H1 (cell line): ENCODE results near the gene PLCB1. TPM values are rescaled to one million over a fixed set of nuclear protein-coding genes. Genes with fewer than 3 reads are reported as not detected.

Experiments
- CTCF ChIA-PET: fragments of 300-600 bp; sonication (Branson Sonifier 250); formaldehyde crosslinking; loops from one replicate; lab custom pipeline; 2021; ENCODE audit not compliant: partially characterized antibody; lab: Charles Lee
- POLR2A ChIA-PET: fragments of 300-600 bp; sonication (Branson Sonifier 250); formaldehyde crosslinking; loops from one replicate; lab custom pipeline; 2021; ENCODE audit warnings: inconsistent platforms; ENCODE audit not compliant: partially characterized antibody; lab: Charles Lee
- DNase-seq, 2 experiments: peaks; one replicate each; pipeline versions ENCODE4 v3.0.0 to v3.0.0-alpha.2; 2010 to 2022; ENCODE audit warnings: low spot score in 2 of 2, low read depth in 1 of 2, mixed read lengths in 1 of 2
- FAIRE-seq: peaks from 2 replicates; lab custom pipeline; 2011; peaks lifted over from hg19 to GRCh38; lab: Jason Lieb, UNC
- H2AFZ ChIP-seq: 2 replicates; pipeline ENCODE4 v1.8.1; 2012; ENCODE audit warnings: low read length, inconsistent platforms
- H2AK5ac ChIP-seq: 2 replicates; pipeline ENCODE4 v1.6.1; 2013; ENCODE audit warnings: low read depth, low read length
- H2BK120ac ChIP-seq: replicated peaks from 2 replicates; pipeline ENCODE3; 2013; ENCODE audit warnings: low read depth, low read length, inconsistent platforms
- H2BK12ac ChIP-seq: 2 replicates; pipeline ENCODE4 v1.6.1; 2013; ENCODE audit warnings: low read depth, low read length
- H2BK15ac ChIP-seq: 2 replicates; pipeline ENCODE4 v1.6.1; 2013; ENCODE audit warnings: low read length
- H2BK20ac ChIP-seq: 2 replicates; pipeline ENCODE4 v1.6.1; 2013; ENCODE audit warnings: low read length
- H2BK5ac ChIP-seq: 2 replicates; pipeline ENCODE4 v1.6.1; 2013; ENCODE audit warnings: low read depth, low read length
- H3K14ac ChIP-seq: 2 replicates; pipeline ENCODE4 v1.6.1; 2013; ENCODE audit warnings: inconsistent platforms; ENCODE audit not compliant: insufficient read length
- H3K18ac ChIP-seq: 2 replicates; pipeline ENCODE4 v1.6.1; 2013; ENCODE audit warnings: low read length; ENCODE audit errors: extremely low read depth
- H3K23ac ChIP-seq: 2 replicates; pipeline ENCODE4 v1.6.1; 2013; ENCODE audit warnings: inconsistent platforms; ENCODE audit not compliant: insufficient read length
- H3K23me2 ChIP-seq: 2 replicates; pipeline ENCODE4 v1.6.1; 2013; ENCODE audit warnings: low read depth, low read length
- H3K27ac ChIP-seq: 2 replicates; pipeline ENCODE4 v1.6.1; 2011; ENCODE audit warnings: low read depth, low read length, inconsistent platforms
- H3K27me3 ChIP-seq, 4 experiments: replicated peaks in 1 of 4; 1 replicate in 1 of 4; 2 replicates in 3 of 4; pipeline versions ENCODE4 v1.6.1 to v1.8.1; 2011 to 2013; ENCODE audit warnings: low read length in 3 of 4, mild to moderate bottlenecking in 3 of 4, inconsistent platforms in 2 of 4, mixed read lengths in 2 of 4, moderate library complexity in 1 of 4; ENCODE audit not compliant: control insufficient read depth in 3 of 4, insufficient read depth in 3 of 4; ENCODE audit errors: extremely low read depth in 1 of 4
- H3K36me3 ChIP-seq, 4 experiments: 2 replicates each; pipeline versions ENCODE4 v1.6.1 to v1.8.1; 2011 to 2013; ENCODE audit warnings: mild to moderate bottlenecking in 4 of 4, low read length in 3 of 4, moderate library complexity in 2 of 4, control low read depth in 1 of 4, inconsistent platforms in 1 of 4; ENCODE audit not compliant: insufficient read depth in 4 of 4, control insufficient read depth in 2 of 4
- H3K4ac ChIP-seq: replicated peaks from 2 replicates; pipeline ENCODE3; 2013; ENCODE audit warnings: low read length, low read depth, mixed read lengths, inconsistent platforms; ENCODE audit not compliant: insufficient read length
- H3K4me1 ChIP-seq, 4 experiments: replicated peaks in 1 of 4; 1 replicate in 1 of 4; 2 replicates in 3 of 4; pipeline versions ENCODE4 v1.6.1 to v1.8.1; 2011 to 2013; ENCODE audit warnings: low read length in 3 of 4, inconsistent platforms in 2 of 4, mixed read lengths in 1 of 4; ENCODE audit not compliant: insufficient read depth in 4 of 4, control insufficient read depth in 3 of 4
- H3K4me2 ChIP-seq, 2 experiments: 2 replicates each; pipeline versions ENCODE4 v1.6.1 to v1.8.1; 2011 to 2013; ENCODE audit warnings: low read depth in 2 of 2, low read length in 2 of 2, control low read depth in 1 of 2, inconsistent platforms in 1 of 2, mild to moderate bottlenecking in 1 of 2; ENCODE audit not compliant: insufficient read depth in 1 of 2
- H3K4me3 ChIP-seq, 4 experiments: fragments of 200-600, 300-600 bp in 1 of 4; sonication (generic), shearing (Covaris generic), sonication (Bioruptor Twin) in 1 of 4; 2 replicates each; pipeline versions ENCODE4 v1.5.1 to v1.8.1; 2011 to 2016; ENCODE audit warnings: low read length in 4 of 4, low read depth in 3 of 4, control low read depth in 2 of 4, inconsistent platforms in 2 of 4, mild to moderate bottlenecking in 2 of 4, mixed read lengths in 1 of 4, moderate library complexity in 1 of 4; ENCODE audit not compliant: insufficient read depth in 2 of 4; ENCODE audit errors: extremely low read depth in 1 of 4
- H3K56ac ChIP-seq: replicated peaks from 2 replicates; pipeline ENCODE3; 2013; ENCODE audit warnings: low read depth, mild to moderate bottlenecking, mixed read lengths, low read length, inconsistent platforms; ENCODE audit not compliant: insufficient read length
- H3K79me1 ChIP-seq: 2 replicates; pipeline ENCODE4 v1.6.1; 2013; ENCODE audit warnings: low read depth, low read length, control low read depth
- H3K79me2 ChIP-seq, 2 experiments: 2 replicates each; pipeline versions ENCODE4 v1.6.1 to v1.8.1; 2012 to 2013; ENCODE audit warnings: low read length in 2 of 2, mild to moderate bottlenecking in 2 of 2, inconsistent platforms in 1 of 2; ENCODE audit not compliant: insufficient read depth in 2 of 2, control insufficient read depth in 1 of 2
- H3K9ac ChIP-seq, 4 experiments: replicated peaks in 1 of 4; 1 replicate in 1 of 4; 2 replicates in 3 of 4; pipeline versions ENCODE4 v1.6.1 to v1.8.1; 2011 to 2013; ENCODE audit warnings: low read depth in 3 of 4, low read length in 3 of 4, control low read depth in 2 of 4, mild to moderate bottlenecking in 2 of 4, moderate library complexity in 2 of 4, inconsistent platforms in 1 of 4; ENCODE audit errors: extremely low read depth in 1 of 4
- H3K9me3 ChIP-seq, 2 experiments: 2 replicates each; pipeline versions ENCODE4 v1.6.1 to v1.8.1; 2012 to 2013; ENCODE audit warnings: mild to moderate bottlenecking in 2 of 2, moderate library complexity in 2 of 2, control low read depth in 1 of 2, inconsistent platforms in 1 of 2, low read depth in 1 of 2, low read length in 1 of 2, mixed read lengths in 1 of 2; ENCODE audit not compliant: insufficient read depth in 2 of 2
- H4K20me1 ChIP-seq, 2 experiments: replicated peaks in 1 of 2; 2 replicates each; pipeline versions ENCODE3 to v1.8.1; 2011 to 2013; ENCODE audit warnings: inconsistent platforms in 2 of 2, low read length in 2 of 2, mild to moderate bottlenecking in 1 of 2; ENCODE audit not compliant: insufficient read depth in 2 of 2, control insufficient read depth in 1 of 2
- H4K5ac ChIP-seq: 2 replicates; pipeline ENCODE4 v1.6.1; 2013; ENCODE audit warnings: low read length, low read depth, mixed read lengths, inconsistent platforms; ENCODE audit not compliant: insufficient read length
- H4K8ac ChIP-seq: 2 replicates; pipeline ENCODE4 v1.8.0; 2013; ENCODE audit warnings: mild to moderate bottlenecking, moderate library complexity, low read length, inconsistent platforms; ENCODE audit not compliant: insufficient read depth; ENCODE audit errors: extremely low read depth
- H4K91ac ChIP-seq: replicated peaks from 2 replicates; pipeline ENCODE3; 2013; ENCODE audit warnings: low read length, mixed read lengths, inconsistent platforms; ENCODE audit not compliant: insufficient read length
- ASH2L ChIP-seq: fragments of 200-600, 300-600 bp; sonication (generic); IDR thresholded peaks from one replicate; pipeline ENCODE4 v1.7.1; 2017; ENCODE audit warnings: low read length
- BCL11A ChIP-seq, 2 experiments: IDR thresholded peaks; one replicate each; pipeline ENCODE4 v1.6.1; 2011; ENCODE audit warnings: low read depth in 2 of 2, low read length in 2 of 2, mild to moderate bottlenecking in 2 of 2
- CHD1 ChIP-seq: IDR thresholded peaks from 2 replicates; pipeline ENCODE4 v1.6.1; 2012; ENCODE audit warnings: low read depth, low read length, improper control_type of control experiment
- CREB1 ChIP-seq: IDR thresholded peaks from 2 replicates; pipeline ENCODE4 v1.6.1; 2012; ENCODE audit warnings: inconsistent platforms
- JUN ChIP-seq: IDR thresholded peaks from 2 replicates; pipeline ENCODE4 v1.6.1; 2011; ENCODE audit warnings: low read depth, mild to moderate bottlenecking, improper control_type of control experiment, low read length
- JUND ChIP-seq: IDR thresholded peaks from 2 replicates; pipeline ENCODE4 v1.6.1; 2011; ENCODE audit warnings: mild to moderate bottlenecking, improper control_type of control experiment, low read length
- KDM1A ChIP-seq: fragments of 200-600, 300-600 bp; sonication (generic); IDR thresholded peaks from 2 replicates; pipeline ENCODE4 v1.7.1; 2016; ENCODE audit warnings: mild to moderate bottlenecking, low read length, borderline replicate concordance
- MAX ChIP-seq: IDR thresholded peaks from 2 replicates; pipeline ENCODE4 v1.6.1; 2012; ENCODE audit warnings: inconsistent platforms
- RBBP5 ChIP-seq: IDR thresholded peaks from 2 replicates; pipeline ENCODE4 v1.7.1; 2012; ENCODE audit warnings: low read depth, mild to moderate bottlenecking, inconsistent platforms, low read length, moderate library complexity, borderline replicate concordance
- SIRT6 ChIP-seq: IDR thresholded peaks from one replicate; pipeline ENCODE4 v1.7.1; 2012; ENCODE audit warnings: low read length, inconsistent platforms
- SP1 ChIP-seq: IDR thresholded peaks from 2 replicates; pipeline ENCODE4 v1.6.1; 2011; ENCODE audit warnings: low read depth, low read length
- TAF1 ChIP-seq: IDR thresholded peaks from 2 replicates; pipeline ENCODE4 v1.6.1; 2011; ENCODE audit warnings: mild to moderate bottlenecking, low read depth, low read length
- TCF12 ChIP-seq: IDR thresholded peaks from 2 replicates; pipeline ENCODE4 v1.6.1; 2011; ENCODE audit warnings: low read depth, mild to moderate bottlenecking, low read length
- ZNF274 ChIP-seq: IDR thresholded peaks from 2 replicates; pipeline ENCODE4 v1.7.0; 2012; ENCODE audit warnings: low read length, borderline replicate concordance; ENCODE audit errors: extremely low read depth
- WGBS, 2 experiments: shearing (Covaris generic) in 1 of 2; methylation state at CpG; one replicate each; pipeline versions ENCODE4 v1.1.6 to v1.1.7; 2013 to 2015; ENCODE audit warnings: low lambda C conversion rate in 2 of 2, mixed read lengths in 2 of 2, inconsistent platforms in 1 of 2, low coverage in 1 of 2, missing lambda C conversion rate in 1 of 2; ENCODE audit not compliant: insufficient replicate concordance in 2 of 2, insufficient coverage in 1 of 2, insufficient read length in 1 of 2; ENCODE audit errors: extremely low coverage in 1 of 2, missing lambda C conversion rate in 1 of 2; 5-methylcytosine and 5-hydroxymethylcytosine counted together
- polyA plus RNA-seq, 7 experiments: library from polyadenylated mRNA; depleted of rRNA in 3 of 7; stranded (reverse) in 5 of 7; unstranded in 2 of 7; fragments of >200 nt in 5 of 7; fragments of 200-250 nt in 2 of 7; gene quantifications; 1 replicate in 5 of 7; 2 replicates in 1 of 7; 4 replicates in 1 of 7; pipeline versions ENCODE4 v1.2.1 to v1.2.3, GENCODE V29; 2011 to 2013; ENCODE audit warnings: missing spikeins in 2 of 7, mixed read lengths in 2 of 7
- total RNA-seq: library from RNA; stranded (reverse); fragmentation: NEBNext Ultra II Directional; extraction: Animal tissue kit (Norgen Biotek cat#: 25700); gene quantifications from 2 replicates; pipeline ENCODE4 v1.2.1, GENCODE V29; 2021

Gene PLCB1
- total and polyA plus RNA-seq, 2 of the 8 experiments (the other 6 are each of a cell fraction or from before 2014, with no cell fraction given), result 2.6 to 9.1 TPM

GRCh38 chr20:8360035-8360434 lies 228.0 kb downstream of the PLCB1 start:
- WGBS, 2 experiments, result 63% methylated on average over 2 of the region's 2 CpGs; no CpG with 5 or more reads in 1 of the 2 experiments
- peak overlapping the region; percentile 26 to 27; a peak in 2 of 4 replicates for H3K4me2 ChIP-seq
- peaks cover 0 to 7% (median 1%) of the 10 kb centered on the region in 4 experiments; a peak in 3 of 7 replicates for H3K4me1 ChIP-seq
- no peak for FAIRE-seq
- DNase-seq, result no peak
- no peaks in the 10 kb centered on the region for H3K79me2 ChIP-seq
- no peaks in the 10 kb centered on the region for H3K27me3 ChIP-seq
- no peak overlapping the region for H3K27ac ChIP-seq
- no peaks in the 10 kb centered on the region for H4K20me1 ChIP-seq
- H4K8ac ChIP-seq, result no peak overlapping the region
- no peak overlapping the region for H4K5ac ChIP-seq
- H3K4me3 ChIP-seq, result no peak overlapping the region
- no peak overlapping the region for H2AK5ac ChIP-seq
- H3K18ac ChIP-seq, result no peak overlapping the region
- H2BK120ac ChIP-seq, result no peak overlapping the region
- H2BK12ac ChIP-seq, result no peak overlapping the region
- CTCF ChIA-PET, result interaction anchor here (1.0 to 1.5 kb wide), 5 partner anchors 13 to 360 kb away, joined by 3 to 4 read pairs (median 3); no protein-coding TSS in a partner anchor
- H2BK20ac ChIP-seq, result no peak overlapping the region
- no peaks in the 10 kb centered on the region for H3K9me3 ChIP-seq
- no peak overlapping the region for H3K23ac ChIP-seq
- no peak overlapping the region; the same call in 1 of the 2 replicates for H2BK5ac ChIP-seq
- H4K91ac ChIP-seq, result peak overlapping the region; percentile 34
- H2BK15ac ChIP-seq, result no peak overlapping the region
- no peaks in the 10 kb centered on the region; a peak in 1 of 8 replicates for H3K36me3 ChIP-seq
- peak overlapping the region; percentile 87 for H3K14ac ChIP-seq
- H2AFZ ChIP-seq, result peak overlapping the region; percentile 52; the same call in 1 of the 2 replicates
- H3K23me2 ChIP-seq, result no peaks in the 10 kb centered on the region
- no peak overlapping the region for H3K9ac ChIP-seq
- POLR2A ChIA-PET, result interaction anchor here (1.3 kb wide), 1 partner anchor 17 kb away, joined by 3 read pairs; no protein-coding TSS in a partner anchor
- no peak overlapping the region for H3K56ac ChIP-seq
- H3K4ac ChIP-seq, result no peak overlapping the region
- H3K79me1 ChIP-seq, result no peaks in the 10 kb centered on the region
- TF ChIP-seq SIRT6, result no peak
- TF ChIP-seq JUN, result no peak
- no peak for TF ChIP-seq TCF12
- no peak for TF ChIP-seq BCL11A (IDR thresholded peaks at IDR 0.05; ENCODE audit: low read depth in 2 of 2, low read length in 2 of 2)
- no peak for TF ChIP-seq ASH2L
- TF ChIP-seq ZNF274, result no peak
- no peak for TF ChIP-seq JUND
- no peak for TF ChIP-seq CREB1
- TF ChIP-seq CHD1, result no peak
- no peak for TF ChIP-seq SP1
- TF ChIP-seq TAF1, result no peak
- no peak for TF ChIP-seq MAX
- no peak for TF ChIP-seq RBBP5
- no peak for TF ChIP-seq KDM1A
